ENCODE data around the gene MC2R.

GRCh38 chr18:13910986-13911385 is 4.3 kb downstream of the MC2R start:
- TF ChIP-seq POLR2AphosphoS5 (IDR thresholded peaks at IDR 0.05; ENCODE audit: low read depth, low read length) (no peak), TAF1 (IDR thresholded peaks at IDR 0.05; ENCODE audit: borderline replicate concordance, low read depth, low read length) (no peak)

Data from GM12892 (cell line).